SK-N-MC (cell line): ENCODE data around the gene TAF11L12.

Experiments
- EZH2 ChIP-seq: fragments of 200-600 bp; sonication (generic); IDR thresholded peaks from one replicate; pipeline ENCODE4 v1.6.1; 2017; ENCODE audit warnings: antibody characterized with exemption
- FOXP2 ChIP-seq: optimal IDR thresholded peaks from 2 replicates; pipeline ENCODE3; 2011; ENCODE audit warnings: mild to moderate bottlenecking, moderate library complexity; ENCODE audit not compliant: insufficient read depth; ENCODE audit errors: extremely low read length, control extremely low read depth
- POLR2AphosphoS5 ChIP-seq: IDR thresholded peaks from 2 replicates; pipeline ENCODE4 v1.6.1; 2012; ENCODE audit warnings: mild to moderate bottlenecking, low read depth, low read length, borderline replicate concordance

- no peak for TF ChIP-seq POLR2AphosphoS5
- TF ChIP-seq EZH2, result no peak
- no peak for TF ChIP-seq FOXP2
Observed at GRCh38 chr5:17634160-17634559, 24.0 kb downstream of the TAF11L12 start, which contains the start of gene TAF11L14.
